ENCODE results near the gene ADAMTS19.
"Not testable (repeated sequence)": the region's sequence is repeated elsewhere in the genome, so short reads cannot be mapped to it uniquely, and the experiment has no call there.

ADAMTS19 gene

GRCh38 chr5:129474544-129474943, 14.4 kb downstream of the ADAMTS19 start:
- no peak for DNase-seq

- no peak for DNase-seq
Measured at GRCh38 chr5:129476751-129477150, 16.7 kb downstream of the ADAMTS19 start.

- DNase-seq = no peak
Measured at GRCh38 chr5:129477532-129477931, 17.4 kb downstream of the ADAMTS19 start.

- DNase-seq = no peak
Measured at GRCh38 chr5:129481161-129481560, 21.1 kb downstream of the ADAMTS19 start.

- DNase-seq = no peak
Measured at GRCh38 chr5:129496421-129496820, 36.3 kb downstream of the ADAMTS19 start.

GRCh38 chr5:129496864-129497595, 36.9 kb downstream of the ADAMTS19 start:
- DNase-seq = no peak

GRCh38 chr5:129499208-129499852, 39.2 kb downstream of the ADAMTS19 start:
- no peak for DNase-seq

- DNase-seq = no peak
Measured at GRCh38 chr5:129500101-129500500, 40.0 kb downstream of the ADAMTS19 start.

- DNase-seq = no peak
Measured at GRCh38 chr5:129506086-129506485, 46.0 kb downstream of the ADAMTS19 start.

GRCh38 chr5:129506950-129507349, 46.9 kb downstream of the ADAMTS19 start:
- no peak for DNase-seq

- DNase-seq = no peak
Measured at GRCh38 chr5:129507527-129507926, 47.4 kb downstream of the ADAMTS19 start.

- no peak for DNase-seq
Measured at GRCh38 chr5:129508606-129509005, 48.5 kb downstream of the ADAMTS19 start.

GRCh38 chr5:129509363-129509975, 49.4 kb downstream of the ADAMTS19 start:
- DNase-seq = no peak

GRCh38 chr5:129511291-129511690, 51.2 kb downstream of the ADAMTS19 start:
- DNase-seq = no peak

- DNase-seq = no peak
Measured at GRCh38 chr5:129541051-129541450, 81.0 kb downstream of the ADAMTS19 start.

- DNase-seq = no peak
Measured at GRCh38 chr5:129541648-129542251, 81.7 kb downstream of the ADAMTS19 start.

GRCh38 chr5:129547137-129547536, 87.0 kb downstream of the ADAMTS19 start:
- DNase-seq = no peak

- DNase-seq = no peak
Measured at GRCh38 chr5:129554134-129554904, 94.2 kb downstream of the ADAMTS19 start.

GRCh38 chr5:129563585-129563984, 103.5 kb downstream of the ADAMTS19 start:
- no peak for DNase-seq

- no peak for DNase-seq
Measured at GRCh38 chr5:129569295-129569694, 109.2 kb downstream of the ADAMTS19 start.

- no peak for DNase-seq
Measured at GRCh38 chr5:129572060-129572459, 112.0 kb downstream of the ADAMTS19 start.

- DNase-seq = not testable (repeated sequence)
Measured at GRCh38 chr5:129584496-129584895, 124.4 kb downstream of the ADAMTS19 start.

Data from NCI-H2227 treated with DMSO at 0.1 percent for 48 hours (cell line).